Activated CD8-positive, alpha-beta memory T cell treated with anti-CD3 and anti-CD28 coated beads, Interleukin-2, amount 50 U/mL, for 24 hours (primary cell): ENCODE results near the gene FRMD4A.
"Not testable (repeated sequence)": the region's sequence is repeated elsewhere in the genome, so short reads cannot be mapped to it uniquely, and the experiment has no call there.

ENCODE experiments used
- DNase-seq: peaks from one replicate; pipeline ENCODE4 v3.0.0-alpha.2; 2020; ENCODE audit errors: extremely low read depth

Gene FRMD4A

GRCh38 chr10:13721486-13721885, 609.2 kb downstream of the FRMD4A start:
- DNase-seq, result no peak

DNA sequence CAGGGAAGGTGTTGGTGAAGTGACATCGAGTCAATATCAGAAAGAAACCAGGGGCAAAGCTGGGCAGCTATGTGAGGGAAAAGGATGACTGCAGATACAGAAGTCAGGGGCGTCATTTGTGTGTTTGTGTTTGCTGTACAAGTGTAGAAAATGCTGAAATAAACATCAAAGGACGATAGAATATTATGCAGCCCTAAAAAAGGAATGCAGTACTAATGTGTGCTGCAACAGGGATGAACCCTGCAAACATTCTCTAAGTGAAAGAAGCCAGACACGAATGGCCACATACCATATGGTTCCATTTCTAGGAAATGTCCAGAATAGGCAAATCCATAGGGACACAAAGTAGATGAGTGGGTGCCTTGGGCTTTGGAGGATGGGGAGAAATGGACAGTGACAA, 610.0 kb downstream of the FRMD4A start:
- no peak for DNase-seq

- DNase-seq, result no peak
Measured at GRCh38 chr10:13719425-13719824, 611.3 kb downstream of the FRMD4A start.

DNA sequence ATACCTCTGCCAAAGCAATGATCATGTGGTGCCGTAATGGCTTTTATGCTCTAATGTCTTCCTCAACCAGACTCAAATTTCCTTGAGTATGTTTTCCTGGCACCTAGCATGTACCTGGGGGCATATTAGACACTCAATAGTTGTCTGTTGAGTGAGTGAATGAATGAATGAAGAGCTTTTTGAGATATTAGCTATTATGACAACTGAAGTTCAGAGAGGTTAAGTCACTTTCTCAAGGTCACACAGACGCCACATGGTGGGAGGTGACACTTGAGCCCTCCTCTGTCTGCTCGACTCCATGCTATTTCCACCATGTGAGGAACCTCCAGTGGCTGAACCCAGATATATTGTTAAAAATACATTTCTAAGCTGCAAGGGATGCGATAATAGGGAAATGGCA, 611.9 kb downstream of the FRMD4A start:
- DNase-seq, result no peak

DNA sequence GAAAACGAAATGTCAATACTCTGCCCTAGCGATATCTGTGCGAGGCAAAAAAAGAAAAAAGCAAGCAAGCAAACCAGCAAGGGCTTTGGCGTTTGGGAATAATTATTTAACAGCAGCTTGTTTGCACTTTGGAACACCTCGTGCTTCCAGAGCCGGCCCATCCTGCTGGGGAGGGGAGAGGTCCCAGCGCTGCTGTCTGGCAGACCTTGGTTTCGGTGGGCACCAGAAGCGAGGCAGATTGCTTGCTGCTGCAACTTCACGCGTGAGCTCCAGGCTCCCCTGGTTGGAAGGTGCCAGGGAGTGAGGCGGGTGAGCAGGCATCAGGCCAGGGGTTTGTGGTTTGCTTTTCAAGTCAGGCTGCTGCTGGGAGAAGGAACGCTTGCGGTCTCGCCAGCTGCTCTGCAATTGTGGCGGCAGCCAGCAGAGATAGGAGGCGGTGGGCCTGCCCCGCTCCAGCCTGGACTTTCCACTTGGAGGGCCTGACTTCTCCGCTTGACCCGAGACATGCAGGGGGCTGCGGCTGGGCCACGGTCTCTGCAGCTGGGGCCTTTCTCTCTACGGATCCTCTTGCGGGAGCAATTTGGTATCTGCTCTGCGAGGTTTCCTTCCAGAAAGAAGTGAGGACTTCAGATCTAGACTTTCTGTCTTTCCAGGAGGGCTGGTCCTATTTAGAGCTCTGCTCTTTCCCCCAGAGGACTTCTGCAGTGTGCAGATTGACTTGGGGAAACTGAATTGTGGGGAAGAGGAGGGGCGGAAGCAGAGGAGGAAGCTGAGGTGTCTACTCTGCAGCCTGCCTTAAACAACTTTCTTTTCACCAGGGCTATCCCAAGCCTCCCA, 612.6 kb downstream of the FRMD4A start:
- DNase-seq, result no peak

DNA sequence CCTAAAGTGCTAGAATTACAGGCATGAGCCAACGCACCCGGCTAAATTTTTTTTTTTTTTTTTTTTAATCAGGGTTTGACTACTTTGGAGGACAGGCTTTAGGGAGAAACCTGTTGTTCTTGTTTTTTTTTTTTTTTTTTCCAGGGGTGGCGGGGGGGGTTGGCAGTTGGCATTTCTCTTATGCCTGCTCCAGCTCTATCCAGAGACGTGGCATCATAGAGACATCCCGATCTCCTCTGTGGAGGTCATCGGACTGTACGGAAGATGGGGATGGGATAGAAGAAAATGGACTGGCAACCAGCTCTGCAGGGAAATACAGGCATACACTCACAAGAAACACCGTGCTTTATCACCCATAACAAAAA, 613.2 kb downstream of the FRMD4A start:
- DNase-seq, result no peak

- no peak for DNase-seq
Measured at GRCh38 chr10:13716081-13717071, 614.3 kb downstream of the FRMD4A start.

GRCh38 chr10:13715596-13715995, 615.1 kb downstream of the FRMD4A start:
- DNase-seq, result not testable (repeated sequence)

GRCh38 chr10:13715100-13715499, 615.6 kb downstream of the FRMD4A start:
- no peak for DNase-seq

GRCh38 chr10:13712837-13713581, 617.7 kb downstream of the FRMD4A start:
- no peak for DNase-seq

GRCh38 chr10:13712476-13712836, 618.3 kb downstream of the FRMD4A start:
- no peak for DNase-seq

GRCh38 chr10:13711291-13711690, 619.4 kb downstream of the FRMD4A start:
- no peak for DNase-seq

- DNase-seq, result no peak
Measured at GRCh38 chr10:13709931-13710650, 620.6 kb downstream of the FRMD4A start.

DNA sequence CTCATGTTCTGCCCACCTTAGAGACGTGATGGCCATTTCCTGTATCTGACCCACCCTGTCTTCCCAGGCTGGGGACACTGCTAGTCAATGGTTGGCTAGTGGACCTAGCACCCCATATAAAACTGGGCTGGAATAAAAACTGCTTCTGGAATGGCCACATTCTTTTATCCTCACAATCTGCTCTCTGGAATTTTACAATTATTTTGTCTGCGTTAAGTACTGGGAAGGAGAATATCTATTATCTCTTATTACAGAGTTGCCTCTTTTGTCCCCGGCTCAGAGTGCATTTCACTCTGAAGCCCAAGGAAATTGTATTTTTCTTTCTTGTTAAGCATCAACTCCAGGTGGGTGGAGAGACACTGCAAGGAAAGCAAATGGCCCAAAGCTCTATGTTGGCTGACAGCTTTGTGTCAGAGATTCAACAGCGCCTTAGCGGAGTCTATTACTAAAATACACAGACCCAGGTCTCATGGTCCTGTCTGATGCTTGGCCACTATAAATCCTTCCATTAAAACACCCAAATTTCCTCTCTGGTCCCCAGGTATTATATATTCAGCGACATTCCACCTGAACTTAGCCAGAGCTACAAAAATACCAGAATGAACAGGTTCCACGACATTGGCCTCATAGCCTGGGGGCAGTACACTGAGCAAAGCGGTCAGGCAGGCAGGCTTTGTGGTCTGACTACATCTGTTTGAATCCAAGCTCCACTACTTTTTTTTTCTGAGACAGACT, 622.3 kb downstream of the FRMD4A start:
- DNase-seq, result no peak

DNA sequence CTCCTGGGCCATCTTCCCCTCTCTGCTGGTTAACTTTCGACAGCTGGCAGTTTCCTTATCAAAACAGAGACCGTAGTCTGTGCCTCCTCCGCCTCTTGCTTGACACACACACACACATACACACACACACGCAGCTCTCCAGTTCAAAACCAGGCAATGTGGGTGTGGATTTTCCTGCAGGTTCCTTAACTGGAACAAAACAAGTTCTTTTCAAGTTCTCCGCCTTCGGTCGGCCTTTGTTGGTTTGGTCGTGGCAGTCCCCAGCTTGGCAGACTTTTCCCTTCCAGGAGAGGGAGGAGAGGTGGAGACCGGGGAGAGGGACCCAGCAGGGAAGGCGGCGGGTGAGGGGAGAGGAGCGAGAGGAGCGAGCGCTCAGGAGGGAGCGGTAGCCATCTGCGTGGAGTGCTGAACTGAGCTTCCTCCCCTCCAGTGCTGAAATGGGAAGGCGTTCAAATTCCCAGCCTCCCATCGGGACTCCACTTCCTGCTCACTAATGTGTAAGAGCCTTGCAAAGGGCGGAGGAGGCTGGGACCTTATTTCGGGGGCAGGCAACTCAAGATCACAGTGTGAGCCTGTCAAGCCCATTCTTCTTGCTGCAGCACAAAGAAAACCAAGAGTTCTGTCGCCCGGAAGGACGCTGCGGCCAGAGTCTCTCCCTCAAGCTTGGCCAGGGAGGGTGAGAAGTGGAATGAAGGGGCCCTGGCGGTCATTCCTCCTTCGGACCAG, 623.4 kb downstream of the FRMD4A start:
- DNase-seq, result no peak

GRCh38 chr10:13706604-13707003, 624.1 kb downstream of the FRMD4A start:
- DNase-seq, result no peak

GRCh38 chr10:13706175-13706574, 624.5 kb downstream of the FRMD4A start:
- no peak for DNase-seq

DNA sequence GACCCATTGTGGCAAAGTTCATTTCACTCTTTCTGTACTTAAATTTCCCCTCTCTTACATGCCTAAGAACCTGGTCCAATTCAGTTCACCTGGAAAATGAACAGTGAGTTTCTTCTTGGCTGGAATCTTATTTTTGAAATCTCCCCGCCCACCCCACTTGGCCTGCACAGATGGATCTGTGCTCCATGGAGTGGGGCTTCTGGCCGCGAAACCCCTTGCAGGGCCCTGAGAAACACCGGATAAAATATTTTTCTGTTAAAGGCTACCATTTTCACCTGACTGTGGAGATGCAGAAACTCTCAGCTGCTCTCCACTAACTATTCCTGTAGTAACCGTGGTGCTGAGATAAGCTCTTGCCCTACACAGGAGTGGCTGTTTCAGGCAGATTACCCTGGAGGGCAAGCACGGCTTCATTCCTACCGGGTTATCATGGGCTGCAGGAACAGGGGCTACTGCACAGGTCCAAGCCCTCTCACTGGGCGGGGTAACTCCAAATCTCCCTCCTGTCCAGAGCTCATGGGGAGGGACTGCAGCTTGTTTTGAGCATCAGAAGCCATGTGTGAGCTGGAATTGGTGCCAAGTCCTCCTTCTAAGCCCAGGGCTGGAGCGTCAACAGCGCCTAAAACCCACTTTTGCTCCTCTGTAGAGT, 625.1 kb downstream of the FRMD4A start:
- no peak for DNase-seq

GRCh38 chr10:13704964-13705363, 625.8 kb downstream of the FRMD4A start:
- no peak for DNase-seq
